Hepatocyte (in vitro differentiated cells): ENCODE measurements around the gene GRN. TPM values are rescaled to one million over a fixed set of nuclear protein-coding genes. Genes with fewer than 3 reads are reported as not detected.

Source experiments
- DNase-seq: peaks from one replicate; pipeline ENCODE4 v3.0.0-alpha.2; 2016; ENCODE audit warnings: low spot score
- H2AFZ ChIP-seq: fragments of 200-600 bp; sonication (generic); 2 replicates; pipeline ENCODE4 v1.6.0; 2016; ENCODE audit warnings: antibody characterized with exemption, mild to moderate bottlenecking
- H3K27ac ChIP-seq: fragments of 200-600 bp; sonication (generic); 2 replicates; pipeline ENCODE4 v1.5.1; 2016; ENCODE audit warnings: mild to moderate bottlenecking
- H3K27me3 ChIP-seq: fragments of 200-600 bp; sonication (generic); 2 replicates; pipeline ENCODE4 v1.6.1; 2016
- H3K36me3 ChIP-seq: fragments of 200-600 bp; sonication (generic); replicated peaks from 2 replicates; pipeline ENCODE4 v1.5.1; 2016; ENCODE audit warnings: low read depth; ENCODE audit not compliant: insufficient read depth
- H3K4me1 ChIP-seq: fragments of 200-600 bp; sonication (generic); 2 replicates; pipeline ENCODE4 v1.5.1; 2016; ENCODE audit warnings: mild to moderate bottlenecking, moderate library complexity; ENCODE audit not compliant: insufficient read depth
- H3K4me2 ChIP-seq: fragments of 200-600 bp; sonication (generic); 2 replicates; pipeline ENCODE4 v1.6.0; 2016
- H3K4me3 ChIP-seq: fragments of 200-600 bp; sonication (generic); 2 replicates; pipeline ENCODE4 v1.5.1; 2016; ENCODE audit warnings: mild to moderate bottlenecking
- H3K79me2 ChIP-seq: fragments of 200-600 bp; sonication (generic); 2 replicates; pipeline ENCODE4 v1.6.0; 2017; ENCODE audit warnings: mild to moderate bottlenecking
- H3K9me2 ChIP-seq: fragments of 200-600 bp; sonication (generic); replicated peaks from 2 replicates; pipeline ENCODE4 v1.6.0; 2017; ENCODE audit warnings: mild to moderate bottlenecking; ENCODE audit not compliant: insufficient read depth
- H3K9me3 ChIP-seq: fragments of 200-600 bp; sonication (generic); 2 replicates; pipeline ENCODE4 v1.5.1; 2016; ENCODE audit warnings: low read depth, mild to moderate bottlenecking
- H4K20me1 ChIP-seq: fragments of 200-600 bp; sonication (generic); 2 replicates; pipeline ENCODE4 v1.6.0; 2016; ENCODE audit warnings: mild to moderate bottlenecking; ENCODE audit not compliant: insufficient read depth, poor library complexity, severe bottlenecking
- CTCF ChIP-seq: fragments of 200-600 bp; sonication (generic); IDR thresholded peaks from 2 replicates; pipeline ENCODE4 v1.5.1; 2016; ENCODE audit warnings: antibody characterized with exemption, mild to moderate bottlenecking; ENCODE audit not compliant: poor library complexity
- EZH2 ChIP-seq: fragments of 200-600 bp; sonication (generic); IDR thresholded peaks from 2 replicates; pipeline ENCODE4 v1.6.1; 2016; ENCODE audit warnings: antibody characterized with exemption, mild to moderate bottlenecking, borderline replicate concordance
- EZH2phosphoT487 ChIP-seq: fragments of 200-600 bp; sonication (generic); IDR thresholded peaks from one replicate; pipeline ENCODE4 v1.6.1; 2018; ENCODE audit warnings: antibody characterized with exemption, mild to moderate bottlenecking, low read depth, moderate library complexity; ENCODE audit not compliant: unreplicated experiment, severe bottlenecking
- WGBS: methylation state at CpG from one replicate; pipeline ENCODE4 v1.1.6; 2016; ENCODE audit warnings: low lambda C conversion rate; ENCODE audit errors: missing lambda C conversion rate; 5-methylcytosine and 5-hydroxymethylcytosine counted together
- polyA plus RNA-seq: library from polyadenylated mRNA; unstranded; fragments of >200 nt; fragmentation: Nextera tagmentation; extraction: Ambion mirVana; gene quantifications from 2 replicates; pipeline ENCODE4 v1.2.1, GENCODE V29; 2016
- small RNA-seq: library from RNA; depleted of rRNA; stranded (forward); fragments of <200 nt; gene quantifications from one replicate; pipeline ENCODE3, GENCODE V24; 2014
- total RNA-seq: library from RNA; depleted of rRNA; stranded (reverse); fragments of >200 nt; gene quantifications from 2 replicates; pipeline ENCODE4 v1.2.3, GENCODE V29; 2014

The GRN gene
- total and polyA plus RNA-seq, 2 experiments from 2014 or later = 299 to 785 TPM

GRCh38 chr17:44398692-44399691, 53.9 kb downstream of the GRN start:
- no peaks in the 10 kb centered on the region for H3K9me3 ChIP-seq
- TF ChIP-seq EZH2 = no peak
- no peaks in the 10 kb centered on the region for H3K4me1 ChIP-seq
- no peaks in the 10 kb centered on the region for H3K79me2 ChIP-seq
- WGBS = 97% methylated on average over 41 of the region's 41 CpGs
- no peak overlapping the region for H2AFZ ChIP-seq
- DNase-seq = no peak
- no peaks in the 10 kb centered on the region for H4K20me1 ChIP-seq
- no peak overlapping the region for H3K4me2 ChIP-seq
- no peak overlapping the region for H3K4me3 ChIP-seq
- H3K9me2 ChIP-seq = no peaks in the 10 kb centered on the region
- H3K27me3 ChIP-seq = no peaks in the 10 kb centered on the region
- H3K36me3 ChIP-seq = no peaks in the 10 kb centered on the region
- no peak overlapping the region for H3K27ac ChIP-seq

GRCh38 chr17:44400226-44400847, 55.2 kb downstream of the GRN start:
- Histone ChIP-seq H3K27me3 (no peaks in the 10 kb centered on the region), H4K20me1 (no peaks in the 10 kb centered on the region)

More at GRCh38 chr17:44400226-44400847, 55.2 kb downstream of the GRN start:
- Histone ChIP-seq H3K79me2 (no peaks in the 10 kb centered on the region), H3K4me2 (no peak overlapping the region), H3K27ac (no peak overlapping the region), H3K9me3 (no peaks in the 10 kb centered on the region), H3K9me2 (no peaks in the 10 kb centered on the region), H2AFZ (no peak overlapping the region), H3K4me3 (no peak overlapping the region), H3K4me1 (no peaks in the 10 kb centered on the region), H3K36me3 (no peaks in the 10 kb centered on the region)
- 98% methylated on average over 3 of the region's 3 CpGs for WGBS
- DNase-seq = no peak
- TF ChIP-seq EZH2phosphoT487 = no peak
- peak; percentile 49 for TF ChIP-seq CTCF
- TF ChIP-seq EZH2 = no peak

Small RNAs within 50 kb of the gene (small RNA-seq; reads per million reads assigned to genes)
- gene RF00012 = not detected
- gene RNU6-453P = not detected

Other genes with a start within 250 kb of the GRN start
- 28.5 and 33.9 TPM in 2 replicates for gene HDAC5, start 221.7 kb upstream of the GRN start, total RNA-seq
- 32.3 and 42.7 TPM in 2 replicates for gene HDAC5, start 221.7 kb upstream of the GRN start, polyA plus RNA-seq
- 1.8 and 2.0 TPM in 2 replicates for gene HROB, start 203.4 kb upstream of the GRN start, total RNA-seq
- 5.7 and 5.9 TPM in 2 replicates for gene HROB, start 203.4 kb upstream of the GRN start, polyA plus RNA-seq
- gene ASB16, start 174.6 kb upstream of the GRN start, total RNA-seq = 0.23 TPM in 1 of 2 replicates, not detected in the other
- 0.71 and 2.0 TPM in 2 replicates for gene ASB16, start 174.6 kb upstream of the GRN start, polyA plus RNA-seq
- gene TMUB2, start 158.3 kb upstream of the GRN start, total RNA-seq = 27.7 and 31.3 TPM in 2 replicates
- gene TMUB2, start 158.3 kb upstream of the GRN start, polyA plus RNA-seq = 46.8 and 54.6 TPM in 2 replicates
- 64.0 and 64.3 TPM in 2 replicates for gene ATXN7L3, start 145.4 kb upstream of the GRN start, total RNA-seq
- 28.7 and 29.2 TPM in 2 replicates for gene ATXN7L3, start 145.4 kb upstream of the GRN start, polyA plus RNA-seq
- 35.0 and 38.9 TPM in 2 replicates for gene UBTF, start 125.6 kb upstream of the GRN start, total RNA-seq
- gene UBTF, start 125.6 kb upstream of the GRN start, polyA plus RNA-seq = 37.2 and 41.1 TPM in 2 replicates
- gene SLC4A1, start 77.2 kb upstream of the GRN start, total RNA-seq = not detected in 2 replicates
- not detected in 2 replicates for gene SLC4A1, start 77.2 kb upstream of the GRN start, polyA plus RNA-seq
- gene RUNDC3A, start 36.7 kb upstream of the GRN start, total RNA-seq = 2.0 and 2.1 TPM in 2 replicates
- 0.40 and 2.3 TPM in 2 replicates for gene RUNDC3A, start 36.7 kb upstream of the GRN start, polyA plus RNA-seq
- 92.7 and 108 TPM in 2 replicates for gene SLC25A39, start 20.5 kb upstream of the GRN start, total RNA-seq
- 179 and 191 TPM in 2 replicates for gene SLC25A39, start 20.5 kb upstream of the GRN start, polyA plus RNA-seq
- gene FAM171A2, start 18.6 kb downstream of the GRN start, total RNA-seq = 12.8 and 13.9 TPM in 2 replicates
- 19.4 and 22.8 TPM in 2 replicates for gene FAM171A2, start 18.6 kb downstream of the GRN start, polyA plus RNA-seq
- gene ITGA2B, start 44.3 kb downstream of the GRN start, total RNA-seq = 0.77 TPM in 1 of 2 replicates, not detected in the other
- gene ITGA2B, start 44.3 kb downstream of the GRN start, polyA plus RNA-seq = 1.0 and 3.6 TPM in 2 replicates
- gene GPATCH8, start 158.1 kb downstream of the GRN start, total RNA-seq = 30.0 and 41.3 TPM in 2 replicates
- gene GPATCH8, start 158.1 kb downstream of the GRN start, polyA plus RNA-seq = 42.1 and 47.0 TPM in 2 replicates
- 19.9 and 22.9 TPM in 2 replicates for gene FZD2, start 212.2 kb downstream of the GRN start, total RNA-seq
- gene FZD2, start 212.2 kb downstream of the GRN start, polyA plus RNA-seq = 31.3 and 35.5 TPM in 2 replicates